H1 (cell line): ENCODE data around the gene P2RX1. TPM values are rescaled to one million over a fixed set of nuclear protein-coding genes. Genes with fewer than 3 reads are reported as not detected.

Source experiments
- CTBP2 ChIP-seq: IDR thresholded peaks from 2 replicates; pipeline ENCODE4 v1.7.0; 2011; ENCODE audit warnings: borderline replicate concordance, mild to moderate bottlenecking, moderate library complexity, mixed read lengths, low read length; ENCODE audit not compliant: insufficient read depth, insufficient read length
- KDM1A ChIP-seq: fragments of 200-600, 300-600 bp; sonication (generic); IDR thresholded peaks from 2 replicates; pipeline ENCODE4 v1.7.1; 2016; ENCODE audit warnings: mild to moderate bottlenecking, low read length, borderline replicate concordance
- KDM4A ChIP-seq: IDR thresholded peaks from one replicate; pipeline ENCODE4 v1.7.1; 2012; ENCODE audit warnings: low read depth, mild to moderate bottlenecking, moderate library complexity, low read length, inconsistent platforms; ENCODE audit not compliant: severe bottlenecking
- ZNF274 ChIP-seq: IDR thresholded peaks from 2 replicates; pipeline ENCODE4 v1.7.0; 2012; ENCODE audit warnings: low read length, borderline replicate concordance; ENCODE audit errors: extremely low read depth
- polyA plus RNA-seq, 7 experiments: library from polyadenylated mRNA; depleted of rRNA in 3 of 7; stranded (reverse) in 5 of 7; unstranded in 2 of 7; fragments of >200 nt in 5 of 7; fragments of 200-250 nt in 2 of 7; gene quantifications; 1 replicate in 5 of 7; 2 replicates in 1 of 7; 4 replicates in 1 of 7; pipeline versions ENCODE4 v1.2.1 to v1.2.3, GENCODE V29; 2011 to 2013; ENCODE audit warnings: missing spikeins in 2 of 7, mixed read lengths in 2 of 7
- total RNA-seq: library from RNA; stranded (reverse); fragmentation: NEBNext Ultra II Directional; extraction: Animal tissue kit (Norgen Biotek cat#: 25700); gene quantifications from 2 replicates; pipeline ENCODE4 v1.2.1, GENCODE V29; 2021
- TF ChIP-seq, protein P1 (sequence below): IDR thresholded peaks from 2 replicates; pipeline ENCODE4 v1.6.1; 2012; ENCODE audit warnings: inconsistent platforms
- TF ChIP-seq, protein P2 (sequence below): IDR thresholded peaks from 2 replicates; pipeline ENCODE4 v1.6.1; 2012; ENCODE audit warnings: inconsistent platforms

Gene P2RX1
- total and polyA plus RNA-seq, 2 of the 8 experiments (the other 6 are each of a cell fraction or from before 2014, with no cell fraction given), result 0.45 to 1.1 TPM

DNA sequence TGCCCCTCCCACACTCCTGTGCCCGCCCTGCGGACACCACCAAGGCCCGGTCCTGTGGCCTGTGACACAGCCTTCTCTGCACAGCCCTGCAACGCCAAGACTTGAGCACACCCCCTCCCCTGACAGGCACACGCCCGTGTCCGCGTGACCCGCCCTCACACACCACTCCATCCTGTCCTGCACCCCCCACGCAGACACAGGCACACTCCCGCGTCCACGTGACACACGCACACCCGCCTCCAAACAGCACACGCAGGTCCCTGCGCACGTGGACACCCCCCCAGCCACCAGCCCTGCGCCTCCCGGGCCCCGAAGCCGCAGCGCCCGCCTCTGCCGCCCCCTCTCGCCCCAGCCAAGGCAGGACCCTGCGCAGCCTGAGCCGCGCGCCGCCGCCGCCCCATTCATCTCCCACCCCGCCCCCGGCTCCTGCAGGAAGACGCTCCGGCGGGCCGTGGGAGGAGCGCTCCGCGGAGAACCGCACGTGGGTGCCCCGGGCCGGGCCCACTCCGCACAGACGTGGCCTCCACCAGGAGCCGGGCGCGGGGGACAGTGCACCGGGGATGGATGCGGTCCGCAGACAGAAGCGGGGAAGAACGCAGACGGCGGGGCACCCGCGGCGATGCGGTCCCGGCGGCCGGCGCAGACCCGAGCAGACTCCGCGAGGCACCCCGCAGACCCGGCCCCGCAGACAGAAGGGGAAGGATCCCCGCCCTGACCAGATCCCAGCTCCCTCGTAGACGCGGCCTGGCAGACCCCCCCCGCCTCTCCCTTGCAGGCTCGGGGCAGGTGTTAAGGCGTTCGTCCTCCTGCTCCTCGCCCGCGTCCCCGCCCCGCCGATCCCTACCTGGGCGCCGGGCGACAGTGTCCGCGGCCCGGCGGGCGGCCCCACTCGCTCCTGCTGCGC lies 23.9 kb downstream of the P2RX1 start (continued):
- TF ChIP-seq KDM1A (no peak), KDM4A (peak; percentile 80), CTBP2 (no peak), ZNF274 (no peak)
- TF ChIP-seq, protein P1, sequence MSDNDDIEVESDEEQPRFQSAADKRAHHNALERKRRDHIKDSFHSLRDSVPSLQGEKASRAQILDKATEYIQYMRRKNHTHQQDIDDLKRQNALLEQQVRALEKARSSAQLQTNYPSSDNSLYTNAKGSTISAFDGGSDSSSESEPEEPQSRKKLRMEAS, result peak; percentile 72
- TF ChIP-seq, protein P2, sequence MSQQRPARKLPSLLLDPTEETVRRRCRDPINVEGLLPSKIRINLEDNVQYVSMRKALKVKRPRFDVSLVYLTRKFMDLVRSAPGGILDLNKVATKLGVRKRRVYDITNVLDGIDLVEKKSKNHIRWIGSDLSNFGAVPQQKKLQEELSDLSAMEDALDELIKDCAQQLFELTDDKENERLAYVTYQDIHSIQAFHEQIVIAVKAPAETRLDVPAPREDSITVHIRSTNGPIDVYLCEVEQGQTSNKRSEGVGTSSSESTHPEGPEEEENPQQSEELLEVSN, result no peak
